Mesothelial cell of epicardium (in vitro differentiated cells): ENCODE data around the gene ERAL1. TPM values are rescaled to one million over a fixed set of nuclear protein-coding genes. Genes with fewer than 3 reads are reported as not detected.
"Not testable (repeated sequence)": the region's sequence is repeated elsewhere in the genome, so short reads cannot be mapped to it uniquely, and the experiment has no call there.

Experiments
- DNase-seq, 2 experiments: peaks; one replicate each; pipeline ENCODE4 v3.0.0; 2021; ENCODE audit warnings: low spot score in 2 of 2; ENCODE audit not compliant: unreplicated experiment in 2 of 2
- H3K27ac Mint-ChIP-seq: 2 replicates; pipeline ENCODE4 v1.8.0; 2021; ENCODE audit warnings: mixed read lengths
- H3K27me3 Mint-ChIP-seq: 2 replicates; pipeline ENCODE4 v1.8.0; 2021; ENCODE audit warnings: low read depth, mixed read lengths
- H3K36me3 Mint-ChIP-seq: 2 replicates; pipeline ENCODE4 v1.8.0; 2021; ENCODE audit warnings: mixed read lengths
- H3K4me1 Mint-ChIP-seq: 2 replicates; pipeline ENCODE4 v1.8.0; 2021; ENCODE audit warnings: mixed read lengths
- H3K4me3 Mint-ChIP-seq: 2 replicates; pipeline ENCODE4 v1.8.0; 2021; ENCODE audit warnings: mild to moderate bottlenecking, moderate library complexity, mixed read lengths
- H3K9me3 Mint-ChIP-seq: 2 replicates; pipeline ENCODE4 v1.8.0; 2021; ENCODE audit warnings: mixed read lengths
- CTCF ChIP-seq: fragments of 200-600 bp; sonication (generic); IDR thresholded peaks from one replicate; pipeline ENCODE4 v1.5.0; 2021; ENCODE audit warnings: antibody characterized with exemption; ENCODE audit not compliant: unreplicated experiment
- total RNA-seq: library from RNA; stranded (reverse); gene quantifications from 3 replicates; pipeline ENCODE4 v1.2.1, GENCODE V29; 2021

ERAL1 gene
- total RNA-seq, 1 donor from 2014 or later: 37.4 TPM

GRCh38 chr17:28828294-28829040 lies 26.3 kb upstream of the ERAL1 start:
- Mint-ChIP-seq H3K4me1 (peaks cover 1% of the 10 kb centered on the region), H3K27ac (no peak overlapping the region)
- no peak for TF ChIP-seq CTCF

GRCh38 chr17:28834420-28834819 lies 20.4 kb upstream of the ERAL1 start:
- no peak for DNase-seq
- TF ChIP-seq CTCF: no peak
- peak overlapping the region; percentile 0 for H3K27ac Mint-ChIP-seq
- no peaks in the 10 kb centered on the region for H3K27me3 Mint-ChIP-seq
- no peaks in the 10 kb centered on the region for H3K9me3 Mint-ChIP-seq
- peaks cover 2% of the 10 kb centered on the region for H3K4me1 Mint-ChIP-seq
- H3K4me3 Mint-ChIP-seq: no peak overlapping the region
- H3K36me3 Mint-ChIP-seq: peaks cover 10% of the 10 kb centered on the region

More at GRCh38 chr17:28828294-28829040, 26.3 kb upstream of the ERAL1 start:
- Mint-ChIP-seq H3K4me3 (no peak overlapping the region), H3K9me3 (no peaks in the 10 kb centered on the region), H3K36me3 (peaks cover 11% of the 10 kb centered on the region), H3K27me3 (no peaks in the 10 kb centered on the region)
- no peak for DNase-seq

GRCh38 chr17:28836541-28836940 lies 18.3 kb upstream of the ERAL1 start:
- H3K36me3 Mint-ChIP-seq, H3K27me3 Mint-ChIP-seq, H3K9me3 Mint-ChIP-seq, H3K27ac Mint-ChIP-seq, H3K4me1 Mint-ChIP-seq, DNase-seq, H3K4me3 Mint-ChIP-seq: not testable (repeated sequence)

GRCh38 chr17:28839221-28839620 lies 15.6 kb upstream of the ERAL1 start:
- no peak overlapping the region for H3K4me3 Mint-ChIP-seq

GRCh38 chr17:28841901-28842281 lies 12.9 kb upstream of the ERAL1 start:
- peaks cover 20% of the 10 kb centered on the region for H3K4me1 Mint-ChIP-seq
- no peak for DNase-seq
- H3K9me3 Mint-ChIP-seq: no peaks in the 10 kb centered on the region
- peak overlapping the region; percentile 99 for H3K4me3 Mint-ChIP-seq
- H3K27ac Mint-ChIP-seq: peak overlapping the region; percentile 94
- no peak for TF ChIP-seq CTCF
- no peaks in the 10 kb centered on the region for H3K27me3 Mint-ChIP-seq
- H3K36me3 Mint-ChIP-seq: peaks cover 2% of the 10 kb centered on the region

More at GRCh38 chr17:28839221-28839620, 15.6 kb upstream of the ERAL1 start:
- TF ChIP-seq CTCF: no peak
- H3K36me3 Mint-ChIP-seq: peaks cover 2% of the 10 kb centered on the region
- peaks cover 20% of the 10 kb centered on the region for H3K4me1 Mint-ChIP-seq
- no peaks in the 10 kb centered on the region for H3K9me3 Mint-ChIP-seq
- peak overlapping the region; percentile 74 for H3K27ac Mint-ChIP-seq
- DNase-seq: no peak
- H3K27me3 Mint-ChIP-seq: no peaks in the 10 kb centered on the region

GRCh38 chr17:28842282-28843012 lies 12.4 kb upstream of the ERAL1 start, which contains the start of gene FAM222B:
Gene FAM222B, minus strand, starts transcription at chr17:28842790. Its CDS starts 76,123 bp downstream, at chr17:28766667.
- DNase-seq: peak; percentile 84 to 89
- Mint-ChIP-seq H3K4me3 (peak within 1 kb of the TSS; percentile 99), H3K4me1 (peaks cover 20% of the 10 kb centered on the region), H3K9me3 (no peaks in the 10 kb centered on the region), H3K36me3 (peaks cover 2% of the 10 kb centered on the region), H3K27ac (peak within 1 kb of the TSS; percentile 94), H3K27me3 (no peaks in the 10 kb centered on the region)
- TF ChIP-seq CTCF: no peak
